Gastroesophageal sphincter (tissue), 4 donors: ENCODE measurements around the gene COG5. TPM values are rescaled to one million over a fixed set of nuclear protein-coding genes. Genes with fewer than 3 reads are reported as not detected.
"Not testable (repeated sequence)": the region's sequence is repeated elsewhere in the genome, so short reads cannot be mapped to it uniquely, and the experiment has no call there.

Experiments
- ATAC-seq: fragments of 150-250 bp; one replicate; pipeline ENCODE4 v1.9.1; 2016; ENCODE audit warnings: mild to moderate bottlenecking, moderate library complexity
- H3K27ac ChIP-seq, 4 donors: fragments of 200-600 bp; sonication (generic) in 3 of 4; 1 replicate in 3 of 4; 2 replicates in 1 of 4; pipeline ENCODE4 v1.5.1; 2016 to 2019
- H3K27me3 ChIP-seq: fragments of 200-600 bp; sonication (generic); one replicate; pipeline ENCODE4 v1.5.1; 2019
- H3K36me3 ChIP-seq, 2 donors: fragments of 200-600 bp; sonication (generic); one replicate each; pipeline ENCODE4 v1.5.1; 2019; ENCODE audit warnings: control low read depth in 1 of 2
- H3K4me1 ChIP-seq, 3 donors: fragments of 200-600 bp; sonication (generic); 1 replicate in 2 of 3; 2 replicates in 1 of 3; pipeline ENCODE4 v1.5.1; 2016 to 2019; ENCODE audit warnings: control low read depth in 2 of 3
- H3K4me3 ChIP-seq, 2 donors: fragments of 200-600 bp; sonication (generic); one replicate each; pipeline ENCODE4 v1.5.1; 2019; ENCODE audit warnings: mild to moderate bottlenecking in 1 of 2, moderate library complexity in 1 of 2
- H3K9me3 ChIP-seq, 3 donors: fragments of 200-600 bp; sonication (generic); one replicate each; pipeline ENCODE4 v1.5.1; 2017 to 2019; ENCODE audit warnings: control low read depth in 2 of 3
- CTCF ChIP-seq, 4 experiments: fragments of 200-600 bp in 2 of 4; fragments of 450-650 bp in 2 of 4; sonication (generic) in 1 of 4; IDR thresholded peaks; one replicate each; pipeline ENCODE4 v1.5.1; 2017 to 2019; ENCODE audit warnings: antibody characterized with exemption in 4 of 4, mild to moderate bottlenecking in 2 of 4, moderate library complexity in 2 of 4
- EP300 ChIP-seq: sonication (generic); formaldehyde crosslinking; IDR thresholded peaks from one replicate; pipeline ENCODE4 v1.6.1; 2017; ENCODE audit warnings: antibody characterized with exemption, mild to moderate bottlenecking
- POLR2A ChIP-seq, 2 donors: fragments of 450-650 bp; IDR thresholded peaks; one replicate each; pipeline ENCODE4 v1.6.1; 2017; ENCODE audit warnings: antibody characterized with exemption in 2 of 2, mild to moderate bottlenecking in 2 of 2, moderate library complexity in 1 of 2
- POLR2AphosphoS5 ChIP-seq: sonication (generic); formaldehyde crosslinking; IDR thresholded peaks from one replicate; pipeline ENCODE4 v1.6.1; 2017; ENCODE audit warnings: antibody characterized with exemption
- WGBS, 2 donors: methylation state at CpG; one replicate each; pipeline ENCODE4 v1.1.5; 2018; ENCODE audit warnings: low coverage in 1 of 2; 5-methylcytosine and 5-hydroxymethylcytosine counted together
- total RNA-seq, 4 donors: library from RNA; depleted of rRNA; stranded (reverse); fragments of >200 nt; gene quantifications; one replicate each; pipeline ENCODE4 v1.1.0, GENCODE V29; 2016

The COG5 gene
- total RNA-seq, 4 donors from 2014 or later, result 31.6 to 50.4 (median 41.1) TPM

- Histone ChIP-seq H3K4me1 (peaks cover 0 to 6% (median 0%) of the 10 kb centered on the region in 3 donors), H3K27ac (no peak overlapping the region), H3K9me3 (no peaks in the 10 kb centered on the region), H3K36me3 (peaks cover 2 to 32% of the 10 kb centered on the region in 2 donors), H3K4me3 (no peak overlapping the region), H3K27me3 (no peaks in the 10 kb centered on the region)
- TF ChIP-seq POLR2A (IDR thresholded peaks at IDR 0.05) (no peak), POLR2AphosphoS5 (no peak), EP300 (no peak), CTCF (IDR thresholded peaks at IDR 0.05) (no peak)
- ATAC-seq, result no peak
- 88 to 91% methylated on average over 6 to 7 of the region's 7 CpGs for WGBS, 2 donors
Measured at GRCh38 chr7:107232568-107233090, 331.1 kb downstream of the COG5 start.

- 90 to 92% methylated on average over 3 of the region's 3 CpGs for WGBS, 2 donors
- Histone ChIP-seq H3K9me3 (no peaks in the 10 kb centered on the region), H3K36me3 (peaks cover 2 to 33% of the 10 kb centered on the region in 2 donors), H3K4me3 (no peak overlapping the region), H3K4me1 (no peaks in the 10 kb centered on the region), H3K27ac (no peak overlapping the region), H3K27me3 (no peaks in the 10 kb centered on the region)
- ATAC-seq, result no peak
- TF ChIP-seq EP300 (no peak), CTCF (IDR thresholded peaks at IDR 0.05) (no peak), POLR2AphosphoS5 (no peak), POLR2A (IDR thresholded peaks at IDR 0.05) (no peak)
Measured at GRCh38 chr7:107230334-107230733, 333.4 kb downstream of the COG5 start.

GRCh38 chr7:107228291-107228690, 335.4 kb downstream of the COG5 start:
- ATAC-seq, result no peak
- TF ChIP-seq EP300 (no peak), CTCF (IDR thresholded peaks at IDR 0.05) (no peak), POLR2AphosphoS5 (no peak), POLR2A (IDR thresholded peaks at IDR 0.05) (no peak)
- H3K9me3 ChIP-seq, result no peaks in the 10 kb centered on the region
- peaks cover 0 to 16% (median 0%) of the 10 kb centered on the region in 3 donors for H3K4me1 ChIP-seq
- H3K36me3 ChIP-seq, result peaks cover 0 to 20% of the 10 kb centered on the region in 2 donors
- H3K27me3 ChIP-seq, result no peaks in the 10 kb centered on the region
- H3K4me3 ChIP-seq, result no peak overlapping the region
- 94% methylated on average over 2 of the region's 2 CpGs for WGBS, 2 donors
- H3K27ac ChIP-seq, result no peak overlapping the region

- no peak for TF ChIP-seq POLR2A (IDR thresholded peaks at IDR 0.05)
- TF ChIP-seq POLR2AphosphoS5, result no peak
- no peak for TF ChIP-seq CTCF (IDR thresholded peaks at IDR 0.05)
- TF ChIP-seq EP300, result no peak
- no peak for ATAC-seq
- WGBS, 2 donors, result 88 to 90% methylated on average over 1 to 2 of the region's 5 CpGs
- Histone ChIP-seq H3K27me3 (no peaks in the 10 kb centered on the region), H3K36me3 (peaks cover 0 to 20% of the 10 kb centered on the region in 2 donors), H3K9me3 (no peaks in the 10 kb centered on the region), H3K27ac (peak overlapping the region in 1 of 4 donors; percentile 5), H3K4me3 (no peak overlapping the region), H3K4me1 (peaks cover 0 to 31% (median 0%) of the 10 kb centered on the region in 3 donors)
Measured at GRCh38 chr7:107224374-107225223, 339.1 kb downstream of the COG5 start.

GRCh38 chr7:107220806-107221205, 342.9 kb downstream of the COG5 start:
- WGBS, 2 donors, result 83% methylated on average over 2 of the region's 6 CpGs; no CpG with 5 or more reads in 1 of the 2 donors
- not testable (repeated sequence) for H3K27me3 ChIP-seq, H3K27ac ChIP-seq, H3K4me3 ChIP-seq, H3K36me3 ChIP-seq, H3K9me3 ChIP-seq, ATAC-seq
- H3K4me1 ChIP-seq, result peaks cover 0 to 31% (median 0%) of the 10 kb centered on the region in 3 donors
